ACC112 (cell line): Measurements from ENCODE around the gene NAALADL2.

ENCODE experiments used
- H2AFZ ChIP-seq: fragments of 200-600 bp; sonication (generic); one replicate; pipeline ENCODE4 v1.6.0; 2017; ENCODE audit warnings: antibody characterized with exemption, low read length; ENCODE audit not compliant: unreplicated experiment
- H3K27ac ChIP-seq: fragments of 200-600 bp; sonication (generic); 2 replicates; pipeline ENCODE4 v1.5.1; 2014; ENCODE audit warnings: low read depth, mild to moderate bottlenecking, antibody characterized with exemption, low read length, moderate library complexity
- H3K27me3 ChIP-seq: fragments of 200-600 bp; sonication (generic); 2 replicates; pipeline ENCODE4 v1.6.1; 2014; ENCODE audit warnings: mild to moderate bottlenecking, antibody characterized with exemption, low read length, moderate library complexity, mixed read lengths; ENCODE audit not compliant: insufficient read depth
- H3K36me3 ChIP-seq: fragments of 200-600 bp; sonication (generic); 2 replicates; pipeline ENCODE4 v1.6.1; 2016; ENCODE audit warnings: mild to moderate bottlenecking, antibody characterized with exemption, low read length, moderate library complexity, mixed read lengths; ENCODE audit not compliant: insufficient read depth
- H3K4me1 ChIP-seq: fragments of 200-600 bp; sonication (generic); one replicate; pipeline ENCODE4 v1.6.1; 2016; ENCODE audit warnings: low read length, mixed read lengths; ENCODE audit not compliant: insufficient read depth, unreplicated experiment, control insufficient read depth
- H3K4me3 ChIP-seq: fragments of 200-600 bp; sonication (generic); 2 replicates; pipeline ENCODE4 v1.5.1; 2014; ENCODE audit warnings: mild to moderate bottlenecking, low read depth, low read length
- H3K79me2 ChIP-seq: fragments of 200-600 bp; sonication (generic); one replicate; pipeline ENCODE4 v1.6.0; 2016; ENCODE audit warnings: low read length; ENCODE audit not compliant: control insufficient read depth, unreplicated experiment, insufficient read depth

NAALADL2 gene

DNA sequence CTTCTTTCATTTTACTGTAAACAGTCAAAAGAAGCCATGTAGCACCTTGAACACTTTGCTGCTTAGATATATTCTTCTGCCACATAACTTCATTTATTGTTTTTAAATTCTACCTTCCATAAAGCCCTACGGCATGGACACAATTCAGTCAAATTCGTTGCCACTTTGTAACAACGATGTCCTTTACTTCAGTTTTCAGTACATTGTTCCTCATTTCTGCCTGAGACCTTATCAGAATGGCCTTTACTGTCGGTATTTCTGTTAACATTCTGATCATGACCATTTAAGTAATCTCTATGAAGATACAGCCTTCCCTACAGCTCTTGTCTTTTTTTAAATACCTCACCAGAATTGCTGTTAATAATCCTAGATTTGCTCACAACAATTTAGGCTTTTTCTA, 466.9 kb downstream of the NAALADL2 start:
- no peaks in the 10 kb centered on the region for H3K4me1 ChIP-seq
- H2AFZ ChIP-seq = no peak overlapping the region
- no peak overlapping the region for H3K4me3 ChIP-seq
- no peaks in the 10 kb centered on the region for H3K79me2 ChIP-seq
- H3K27ac ChIP-seq = no peak overlapping the region
- H3K36me3 ChIP-seq = no peaks in the 10 kb centered on the region
- H3K27me3 ChIP-seq = no peaks in the 10 kb centered on the region

DNA sequence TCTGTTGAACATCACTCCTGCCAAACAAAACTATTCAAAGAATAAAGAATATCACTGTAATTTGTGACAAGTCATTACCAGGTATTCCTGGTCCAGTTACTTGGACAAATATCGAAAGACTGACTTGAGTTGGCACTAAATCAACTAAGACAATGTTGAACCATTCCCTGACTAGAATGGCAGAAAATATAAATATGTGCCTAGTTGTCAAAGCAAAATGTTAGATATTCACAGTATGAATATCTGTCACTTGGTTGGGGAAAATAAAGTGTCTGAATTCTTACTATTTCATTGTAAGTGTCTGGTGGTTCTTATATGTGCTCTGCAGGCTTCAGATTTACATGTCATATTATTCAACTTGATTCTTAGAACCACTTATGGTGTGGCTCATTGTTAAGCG, 470.2 kb downstream of the NAALADL2 start:
- no peak overlapping the region for H3K27ac ChIP-seq
- H3K4me1 ChIP-seq = no peaks in the 10 kb centered on the region
- no peak overlapping the region for H2AFZ ChIP-seq
- H3K4me3 ChIP-seq = no peak overlapping the region
- no peaks in the 10 kb centered on the region for H3K27me3 ChIP-seq
- no peaks in the 10 kb centered on the region for H3K79me2 ChIP-seq
- H3K36me3 ChIP-seq = no peaks in the 10 kb centered on the region

DNA sequence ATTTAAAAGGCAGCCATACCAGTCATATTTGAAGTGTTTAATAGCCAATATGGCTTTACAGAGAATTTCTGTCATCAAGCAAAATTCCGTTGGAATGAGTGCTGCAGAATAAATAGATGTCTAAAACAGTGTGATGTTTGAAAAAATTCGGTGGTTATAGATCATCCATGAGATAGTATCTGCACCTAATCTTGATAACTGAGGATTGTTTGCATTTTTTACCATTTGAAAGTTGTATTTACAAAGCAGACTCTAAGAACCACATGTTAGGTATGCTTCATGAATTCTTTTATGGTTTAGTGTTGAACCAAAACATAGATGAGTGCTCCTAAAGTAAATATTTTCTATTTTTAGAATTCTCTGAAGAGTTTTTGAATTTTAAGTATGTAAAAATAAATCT, 476.1 kb downstream of the NAALADL2 start:
- H3K27me3 ChIP-seq = no peaks in the 10 kb centered on the region
- H2AFZ ChIP-seq = no peak overlapping the region
- H3K79me2 ChIP-seq = no peaks in the 10 kb centered on the region
- H3K4me1 ChIP-seq = peaks cover 8% of the 10 kb centered on the region
- H3K36me3 ChIP-seq = no peaks in the 10 kb centered on the region
- no peak overlapping the region for H3K4me3 ChIP-seq
- no peak overlapping the region for H3K27ac ChIP-seq

DNA sequence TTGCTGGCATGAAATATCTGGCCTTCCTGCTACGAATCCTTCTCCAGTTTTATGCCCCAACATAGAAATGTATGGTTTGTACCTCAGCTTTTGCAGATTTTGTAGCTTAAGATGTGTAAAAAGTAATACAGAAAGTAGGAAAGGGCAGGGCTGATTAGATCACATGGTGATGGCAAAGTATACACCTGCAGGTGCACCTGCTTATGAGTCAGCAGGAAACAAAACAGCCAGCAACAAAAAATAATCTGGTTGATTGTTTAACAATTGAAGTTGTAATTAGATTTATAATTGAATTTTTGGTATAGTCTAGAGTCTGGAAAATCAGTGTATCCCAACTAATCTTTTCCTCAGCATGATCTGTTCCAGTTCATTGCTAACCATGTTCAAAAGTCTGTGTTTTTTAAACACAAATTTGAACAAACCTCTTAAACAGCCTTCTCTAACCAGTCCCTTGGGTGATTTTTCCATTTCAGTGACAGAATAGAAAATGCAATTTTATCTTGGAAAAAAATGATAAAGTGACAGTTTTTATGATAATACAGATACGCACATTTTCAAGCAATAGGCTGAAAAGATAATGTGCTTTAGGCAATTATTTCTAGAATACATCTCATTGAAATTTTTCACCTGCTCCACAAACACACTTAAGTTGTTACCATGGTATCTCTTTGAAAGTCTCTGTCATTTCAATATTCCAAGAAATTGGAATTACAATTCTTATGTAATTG, 477.4 kb downstream of the NAALADL2 start:
- H2AFZ ChIP-seq = no peak overlapping the region
- no peaks in the 10 kb centered on the region for H3K27me3 ChIP-seq
- no peak overlapping the region for H3K4me3 ChIP-seq
- no peak overlapping the region for H3K27ac ChIP-seq
- H3K4me1 ChIP-seq = peaks cover 8% of the 10 kb centered on the region
- no peaks in the 10 kb centered on the region for H3K36me3 ChIP-seq
- no peaks in the 10 kb centered on the region for H3K79me2 ChIP-seq

DNA sequence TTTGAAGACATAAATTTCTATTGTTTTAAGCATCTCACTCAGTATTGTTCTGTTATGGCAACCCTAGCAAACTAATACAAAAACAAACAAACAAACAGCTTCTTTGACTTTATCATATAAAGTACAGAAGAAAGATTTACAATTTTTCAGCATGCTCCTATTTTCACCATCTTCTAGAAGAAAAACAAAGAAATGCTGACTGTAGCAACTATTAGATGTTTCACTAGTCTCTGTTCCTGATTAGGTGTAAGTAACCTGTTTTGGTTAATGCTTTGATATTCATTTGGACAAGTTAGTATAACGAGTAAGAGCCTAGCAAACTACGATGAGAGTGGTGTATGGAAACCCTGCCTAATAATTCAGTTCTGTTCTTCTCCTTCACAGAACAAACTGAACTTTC, 478.5 kb downstream of the NAALADL2 start:
- Histone ChIP-seq H2AFZ (no peak overlapping the region), H3K4me3 (no peak overlapping the region), H3K36me3 (no peaks in the 10 kb centered on the region), H3K79me2 (no peaks in the 10 kb centered on the region), H3K27ac (no peak overlapping the region), H3K27me3 (no peaks in the 10 kb centered on the region), H3K4me1 (peaks cover 8% of the 10 kb centered on the region)

DNA sequence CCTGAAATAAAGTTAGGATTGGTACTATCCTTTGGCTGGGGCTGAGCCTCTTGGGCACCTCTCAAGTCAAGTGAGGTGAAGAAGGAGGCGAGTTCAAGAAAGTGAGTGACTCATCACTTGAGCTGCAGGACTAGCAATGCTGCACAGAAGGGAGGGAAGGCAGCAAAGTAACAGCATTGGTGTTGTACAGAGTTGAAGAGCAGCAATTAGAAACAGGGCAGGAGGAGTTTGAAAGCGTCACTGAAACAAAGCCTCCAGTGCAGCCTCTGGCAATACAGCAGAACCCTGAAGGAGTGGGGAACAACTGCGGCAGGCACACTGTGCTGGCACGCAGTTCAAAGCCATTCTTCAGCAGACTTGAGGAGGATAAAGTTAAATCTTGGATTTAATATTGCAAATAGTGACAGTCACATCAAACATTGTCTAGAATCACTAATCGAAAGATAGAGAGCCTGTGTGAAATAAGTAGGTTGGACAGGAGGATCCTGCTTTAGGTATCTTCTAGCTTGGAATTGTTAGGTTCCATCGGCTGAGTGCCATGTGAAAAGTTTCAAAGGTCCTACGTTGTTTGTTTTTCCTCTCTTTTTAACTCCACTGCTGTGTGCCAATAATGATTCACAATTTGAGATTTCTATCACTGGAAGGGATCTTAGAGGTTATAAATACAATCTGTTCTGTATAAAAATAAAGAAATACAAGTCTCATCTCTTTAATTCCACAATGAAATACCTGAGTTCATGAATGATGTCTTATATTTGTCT, 479.8 kb downstream of the NAALADL2 start:
- Histone ChIP-seq H3K4me3 (peak overlapping the region; percentile 28; the same call in 1 of the 2 replicates), H2AFZ (peak overlapping the region; percentile 66), H3K27me3 (no peaks in the 10 kb centered on the region), H3K27ac (no peak overlapping the region; the same call in 1 of the 2 replicates), H3K4me1 (peaks cover 8% of the 10 kb centered on the region), H3K36me3 (no peaks in the 10 kb centered on the region), H3K79me2 (no peaks in the 10 kb centered on the region)

DNA sequence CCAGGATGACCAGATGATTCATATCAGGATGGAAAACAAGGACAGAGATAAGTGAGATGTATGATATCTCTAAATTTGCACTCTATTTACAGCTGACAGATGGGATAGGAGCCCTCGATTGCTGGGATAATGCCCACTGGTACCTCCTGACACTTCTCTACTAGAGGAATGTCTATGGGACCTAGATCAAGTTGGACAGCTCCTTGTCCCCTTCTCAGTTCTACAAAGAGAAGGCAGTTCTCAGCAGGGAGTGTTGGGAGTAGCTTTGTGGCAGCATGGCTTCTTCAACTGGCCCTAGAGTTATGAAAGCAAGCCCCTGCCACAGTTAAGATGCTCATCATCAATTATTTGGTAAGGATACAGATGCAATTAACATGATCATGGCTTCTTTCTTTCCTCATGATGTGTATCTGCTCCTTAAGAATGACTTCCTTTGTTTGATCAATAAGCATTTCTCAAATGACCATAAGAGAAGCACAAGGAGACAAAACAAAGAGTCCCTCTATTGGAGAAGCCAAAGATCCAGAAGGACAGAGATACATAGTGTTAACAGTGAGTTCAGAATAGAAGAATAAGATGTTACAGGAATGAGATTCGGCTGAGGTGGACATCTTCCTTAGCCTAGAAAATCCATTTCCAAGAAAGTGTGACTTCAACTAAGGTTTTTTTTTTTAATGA, 481.3 kb downstream of the NAALADL2 start:
- Histone ChIP-seq H3K27me3 (no peaks in the 10 kb centered on the region), H2AFZ (no peak overlapping the region), H3K4me1 (peaks cover 8% of the 10 kb centered on the region), H3K4me3 (no peak overlapping the region), H3K27ac (no peak overlapping the region), H3K79me2 (no peaks in the 10 kb centered on the region), H3K36me3 (no peaks in the 10 kb centered on the region)

DNA sequence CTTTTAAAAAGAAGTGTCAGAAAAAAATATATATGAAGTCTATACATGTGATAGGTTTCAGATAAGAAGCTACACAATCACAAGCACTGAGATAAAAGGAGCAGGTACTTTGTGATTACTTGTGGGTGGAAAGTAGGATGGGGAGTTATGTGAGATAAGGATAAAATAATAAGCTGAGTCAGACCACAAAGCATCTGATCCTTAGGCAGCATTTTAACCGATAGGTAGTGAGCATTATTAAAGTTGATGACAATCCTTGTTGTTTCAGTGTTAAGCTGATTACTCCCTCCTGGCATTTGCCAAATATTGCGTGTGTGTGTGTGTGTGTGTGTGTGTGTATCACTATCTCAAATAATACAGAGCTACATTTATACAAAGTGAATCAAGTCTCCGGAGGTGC, 483.1 kb downstream of the NAALADL2 start:
- H2AFZ ChIP-seq = no peak overlapping the region
- peaks cover 18% of the 10 kb centered on the region for H3K4me1 ChIP-seq
- H3K79me2 ChIP-seq = no peaks in the 10 kb centered on the region
- no peaks in the 10 kb centered on the region for H3K36me3 ChIP-seq
- no peak overlapping the region for H3K4me3 ChIP-seq
- no peak overlapping the region for H3K27ac ChIP-seq
- H3K27me3 ChIP-seq = no peaks in the 10 kb centered on the region

DNA sequence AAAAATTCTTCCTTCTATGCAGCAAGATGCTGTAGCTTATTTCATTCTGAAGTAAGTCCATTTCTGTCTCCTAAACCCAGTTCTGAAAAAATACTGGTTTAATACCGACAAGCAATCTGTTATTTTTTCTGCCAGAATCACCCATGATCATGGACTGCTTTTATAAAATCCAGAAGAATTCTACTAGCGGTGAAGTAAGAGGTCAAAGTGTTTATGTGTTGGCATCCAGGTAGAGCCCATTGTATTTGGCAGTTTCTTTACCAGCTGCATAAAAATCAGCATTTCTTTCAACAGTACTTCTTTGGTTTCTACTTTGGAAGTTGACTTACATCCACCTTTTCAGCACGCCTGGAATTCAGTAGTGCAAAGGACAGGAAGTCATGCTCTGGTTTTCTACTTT, 484.8 kb downstream of the NAALADL2 start:
- no peaks in the 10 kb centered on the region for H3K27me3 ChIP-seq
- no peaks in the 10 kb centered on the region for H3K36me3 ChIP-seq

DNA sequence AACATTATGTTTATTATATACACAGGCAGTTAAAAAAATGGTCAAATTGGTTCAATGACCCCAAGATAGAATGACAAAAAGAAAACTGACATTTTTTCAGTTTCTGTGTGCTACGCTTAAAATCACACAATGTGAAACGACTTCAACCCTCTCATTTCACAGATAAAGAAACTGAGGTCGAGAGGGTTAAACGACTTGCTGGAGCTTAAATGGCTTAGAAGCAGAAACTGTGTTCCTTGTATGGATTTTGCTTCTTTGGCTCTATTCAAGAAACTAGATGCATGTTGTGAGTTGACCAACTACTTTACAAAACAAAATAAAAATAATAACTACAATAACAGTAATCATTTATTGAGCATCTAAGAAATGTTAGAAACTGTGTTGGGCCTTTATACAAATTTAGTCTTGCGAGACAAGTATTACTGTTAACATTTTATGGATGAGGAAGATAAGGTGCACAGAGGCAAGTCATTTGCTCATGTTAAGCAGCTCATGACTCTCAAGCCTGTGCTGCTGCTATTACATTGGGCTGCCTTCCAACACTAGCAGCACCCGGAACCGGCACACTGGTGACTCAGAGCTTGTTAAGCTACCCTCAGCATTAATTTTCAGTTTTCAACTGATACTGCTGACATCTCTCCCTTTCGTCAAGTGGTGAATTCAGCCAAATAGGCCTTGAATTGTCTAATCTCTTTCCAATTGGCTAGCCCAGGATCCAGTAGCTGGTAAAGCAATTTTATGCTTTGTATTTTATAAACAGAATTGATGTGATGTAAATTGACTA, 487.6 kb downstream of the NAALADL2 start:
- peak overlapping the region; percentile 27; the same call in 1 of the 2 replicates for H3K4me3 ChIP-seq
- H3K27me3 ChIP-seq = no peaks in the 10 kb centered on the region
- H3K36me3 ChIP-seq = no peaks in the 10 kb centered on the region
- peaks cover 13% of the 10 kb centered on the region for H3K4me1 ChIP-seq
- H2AFZ ChIP-seq = peak overlapping the region; percentile 72
- 0 out of 2 replicates have a peak overlapping the region, but pooled peaks have one; percentile 33 for H3K27ac ChIP-seq
- no peaks in the 10 kb centered on the region for H3K79me2 ChIP-seq

More for the DNA sequence above, 484.8 kb downstream of the NAALADL2 start:
- no peak overlapping the region for H2AFZ ChIP-seq
- H3K79me2 ChIP-seq = no peaks in the 10 kb centered on the region
- H3K27ac ChIP-seq = no peak overlapping the region
- peaks cover 17% of the 10 kb centered on the region for H3K4me1 ChIP-seq
- no peak overlapping the region for H3K4me3 ChIP-seq
